Neutrophil (primary cell): ENCODE measurements around the gene PCNX1.

Experiments used
- H3K27ac ChIP-seq: fragments of 200-600 bp; sonication (generic); 2 replicates; pipeline ENCODE4 v1.5.1; 2016; ENCODE audit warnings: mild to moderate bottlenecking, moderate library complexity
- H3K27me3 ChIP-seq: fragments of 200-600 bp; sonication (generic); 2 replicates; pipeline ENCODE4 v1.6.0; 2016; ENCODE audit warnings: mild to moderate bottlenecking
- H3K36me3 ChIP-seq: fragments of 200-600 bp; sonication (generic); 2 replicates; pipeline ENCODE4 v1.5.1; 2017
- H3K4me1 ChIP-seq, 2 experiments: fragments of 200-600 bp in 1 of 2; sonication (generic) in 1 of 2; 1 replicate in 1 of 2; 2 replicates in 1 of 2; pipeline versions ENCODE4 v1.5.1 to v1.6.1; 2013 to 2016; ENCODE audit warnings: low read depth in 1 of 2, low read length in 1 of 2, mild to moderate bottlenecking in 1 of 2, moderate library complexity in 1 of 2; ENCODE audit not compliant: control insufficient read depth in 1 of 2, insufficient read depth in 1 of 2
- H3K4me3 ChIP-seq, 2 experiments: fragments of 200-600 bp in 1 of 2; sonication (generic) in 1 of 2; 1 replicate in 1 of 2; 2 replicates in 1 of 2; pipeline ENCODE4 v1.5.1; 2013 to 2016; ENCODE audit warnings: low read depth in 1 of 2, low read length in 1 of 2, mild to moderate bottlenecking in 1 of 2, moderate library complexity in 1 of 2
- H3K9me3 ChIP-seq: fragments of 200-600 bp; sonication (generic); 2 replicates; pipeline ENCODE4 v1.5.1; 2016
- TF ChIP-seq, protein P1 (sequence below): fragments of 200-600 bp; sonication (generic); IDR thresholded peaks from 2 replicates; pipeline ENCODE4 v1.5.1; 2016; ENCODE audit warnings: antibody characterized with exemption

Gene PCNX1

GRCh38 chr14:71050227-71050823, 143.1 kb downstream of the PCNX1 start:
- Histone ChIP-seq H3K4me1 (no peaks in the 10 kb centered on the region), H3K36me3 (peaks cover 89% of the 10 kb centered on the region), H3K27ac (no peak overlapping the region), H3K9me3 (no peaks in the 10 kb centered on the region), H3K27me3 (no peaks in the 10 kb centered on the region), H3K4me3 (no peak overlapping the region)
- TF ChIP-seq, protein P1, sequence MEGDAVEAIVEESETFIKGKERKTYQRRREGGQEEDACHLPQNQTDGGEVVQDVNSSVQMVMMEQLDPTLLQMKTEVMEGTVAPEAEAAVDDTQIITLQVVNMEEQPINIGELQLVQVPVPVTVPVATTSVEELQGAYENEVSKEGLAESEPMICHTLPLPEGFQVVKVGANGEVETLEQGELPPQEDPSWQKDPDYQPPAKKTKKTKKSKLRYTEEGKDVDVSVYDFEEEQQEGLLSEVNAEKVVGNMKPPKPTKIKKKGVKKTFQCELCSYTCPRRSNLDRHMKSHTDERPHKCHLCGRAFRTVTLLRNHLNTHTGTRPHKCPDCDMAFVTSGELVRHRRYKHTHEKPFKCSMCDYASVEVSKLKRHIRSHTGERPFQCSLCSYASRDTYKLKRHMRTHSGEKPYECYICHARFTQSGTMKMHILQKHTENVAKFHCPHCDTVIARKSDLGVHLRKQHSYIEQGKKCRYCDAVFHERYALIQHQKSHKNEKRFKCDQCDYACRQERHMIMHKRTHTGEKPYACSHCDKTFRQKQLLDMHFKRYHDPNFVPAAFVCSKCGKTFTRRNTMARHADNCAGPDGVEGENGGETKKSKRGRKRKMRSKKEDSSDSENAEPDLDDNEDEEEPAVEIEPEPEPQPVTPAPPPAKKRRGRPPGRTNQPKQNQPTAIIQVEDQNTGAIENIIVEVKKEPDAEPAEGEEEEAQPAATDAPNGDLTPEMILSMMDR, result no peak

GRCh38 chr14:71054706-71055105, 147.4 kb downstream of the PCNX1 start:
- Histone ChIP-seq H3K27ac (no peak overlapping the region), H3K27me3 (no peaks in the 10 kb centered on the region), H3K4me3 (no peak overlapping the region), H3K4me1 (no peaks in the 10 kb centered on the region), H3K9me3 (no peaks in the 10 kb centered on the region), H3K36me3 (peaks cover 96% of the 10 kb centered on the region)
- TF ChIP-seq, protein P1, result no peak

GRCh38 chr14:71056168-71056567, 148.9 kb downstream of the PCNX1 start:
- Histone ChIP-seq H3K27me3 (no peaks in the 10 kb centered on the region), H3K36me3 (peaks cover 98% of the 10 kb centered on the region), H3K4me3 (no peak overlapping the region), H3K27ac (no peak overlapping the region), H3K4me1 (no peaks in the 10 kb centered on the region), H3K9me3 (no peaks in the 10 kb centered on the region)
- TF ChIP-seq, protein P1, result no peak

GRCh38 chr14:71060274-71060673, 153.0 kb downstream of the PCNX1 start:
- Histone ChIP-seq H3K27me3 (no peaks in the 10 kb centered on the region), H3K27ac (no peak overlapping the region), H3K9me3 (no peaks in the 10 kb centered on the region), H3K36me3 (peaks cover 94% of the 10 kb centered on the region), H3K4me1 (peaks cover 7 to 8% of the 10 kb centered on the region in 2 experiments), H3K4me3 (no peak overlapping the region)
- TF ChIP-seq, protein P1, result no peak

GRCh38 chr14:71060825-71061455, 153.7 kb downstream of the PCNX1 start:
- peaks cover 87% of the 10 kb centered on the region for H3K36me3 ChIP-seq
- H3K27me3 ChIP-seq, result no peaks in the 10 kb centered on the region
- peak overlapping the region; percentile 28 for H3K27ac ChIP-seq

More at GRCh38 chr14:71060825-71061455, 153.7 kb downstream of the PCNX1 start:
- peaks cover 7 to 8% of the 10 kb centered on the region in 2 experiments for H3K4me1 ChIP-seq
- H3K9me3 ChIP-seq, result no peaks in the 10 kb centered on the region
- no peak overlapping the region for H3K4me3 ChIP-seq
- TF ChIP-seq, protein P1, result no peak
